Measurements from ENCODE around the gene WDR37.

DNA sequence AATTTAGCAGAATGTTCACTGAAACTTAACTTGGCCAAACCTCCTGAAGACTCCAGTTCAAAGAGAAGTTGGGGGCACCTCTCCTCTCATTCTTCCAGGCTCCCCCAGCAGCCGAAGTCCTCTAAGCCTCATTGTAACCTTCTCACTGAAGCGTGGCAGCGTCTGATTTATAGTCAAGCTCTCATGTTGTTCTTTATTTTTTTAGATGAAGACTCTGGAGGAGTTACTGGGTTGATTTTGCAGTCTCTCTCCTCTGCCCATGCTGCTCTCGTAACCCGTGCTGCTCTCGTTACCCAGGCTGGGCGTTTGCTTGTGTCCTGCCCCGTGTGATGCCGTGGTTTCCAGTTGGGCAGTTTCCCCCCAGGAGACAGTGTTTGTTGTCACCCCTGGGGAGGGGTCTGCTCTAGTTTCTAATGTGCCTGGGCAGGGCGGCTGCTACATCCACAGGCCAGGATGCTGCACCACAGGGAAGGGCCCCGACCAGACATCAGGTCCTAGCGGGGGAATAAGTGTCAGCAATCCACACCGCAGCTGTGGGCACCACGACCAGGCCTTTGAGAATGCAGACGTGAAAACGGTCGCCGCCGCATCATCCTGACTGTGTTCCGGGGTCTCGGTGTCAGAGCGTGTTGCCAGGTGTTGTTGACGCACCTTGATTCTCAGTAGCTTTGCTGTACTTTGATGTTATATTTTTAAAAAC is 65.2 kb downstream of the WDR37 start:
- TF ChIP-seq POLR2AphosphoS5 (IDR thresholded peaks at IDR 0.05; ENCODE audit: low read depth, low read length): no peak
- TF ChIP-seq TAF1 (IDR thresholded peaks at IDR 0.05; ENCODE audit: borderline replicate concordance, low read depth, low read length): no peak
